ENCODE data around the gene LMX1A. TPM values are rescaled to one million over a fixed set of nuclear protein-coding genes. Genes with fewer than 3 reads are reported as not detected.

The LMX1A gene
- total RNA-seq, 2 donors from 2014 or later: 0.28 TPM; not detected in 1

- no peaks in the 10 kb centered on the region for H3K36me3 ChIP-seq
- H3K27ac ChIP-seq: no peak overlapping the region
- 75% methylated on average over 3 of the region's 3 CpGs for WGBS
- H3K4me3 ChIP-seq: no peak overlapping the region
- H3K27me3 ChIP-seq (replicated peaks; ENCODE audit: insufficient read depth): no peaks in the 10 kb centered on the region
- H3K4me1 ChIP-seq (replicated peaks): no peaks in the 10 kb centered on the region
- intact Hi-C loops (cut with DNase I): no loop called here
- no peak for TF ChIP-seq POLR2A (IDR thresholded peaks at IDR 0.05)
- no peak for TF ChIP-seq CTCF (IDR thresholded peaks at IDR 0.05)
- no peak for TF ChIP-seq POLR2AphosphoS5 (IDR thresholded peaks at IDR 0.05)
- no peak for DNase-seq (ENCODE audit: low spot score)
- H3K9me3 ChIP-seq: no peaks in the 10 kb centered on the region
Observed at GRCh38 chr1:165265196-165265838, 91.2 kb downstream of the LMX1A start.

DNA sequence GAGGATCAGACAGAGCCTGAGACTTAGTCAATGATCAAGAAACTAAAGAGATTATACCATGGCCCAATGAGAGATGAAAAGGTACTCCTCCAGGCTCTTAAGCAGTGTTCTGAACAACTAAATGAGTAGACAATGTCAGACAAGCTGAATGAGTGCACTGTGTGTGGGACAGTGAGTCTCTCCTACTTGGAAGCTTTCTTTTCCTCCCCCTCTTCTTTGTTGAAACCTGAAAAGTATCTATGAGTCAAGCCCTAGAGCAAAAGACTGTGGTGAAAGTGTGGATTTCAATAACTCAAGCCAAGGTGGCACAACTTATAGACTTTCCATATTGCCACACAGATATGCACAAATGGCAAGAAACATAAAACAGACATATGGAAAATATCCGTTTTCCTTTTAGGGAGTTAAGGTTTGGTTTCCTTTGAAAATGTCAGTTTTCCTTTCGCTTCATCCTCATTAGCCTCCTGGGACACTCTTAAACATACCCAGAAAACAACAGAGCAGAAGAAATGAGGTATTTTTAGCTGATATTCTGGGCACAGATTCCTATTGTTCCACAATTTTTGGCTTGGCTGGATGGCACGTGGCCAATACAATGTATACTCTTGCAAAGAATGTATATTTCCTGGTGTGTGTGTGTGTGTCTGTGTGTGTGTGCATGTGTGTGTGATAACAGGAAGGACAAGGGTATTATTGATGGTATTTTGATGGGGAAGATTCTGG lies 96.6 kb downstream of the LMX1A start:
- H3K36me3 ChIP-seq: no peaks in the 10 kb centered on the region
- no peaks in the 10 kb centered on the region for H3K4me1 ChIP-seq (replicated peaks)
- no peaks in the 10 kb centered on the region for H3K27me3 ChIP-seq (replicated peaks; ENCODE audit: insufficient read depth)
- no peak overlapping the region for H3K27ac ChIP-seq
- H3K4me3 ChIP-seq: no peak overlapping the region
- no peak for DNase-seq (ENCODE audit: low spot score)
- no peaks in the 10 kb centered on the region for H3K9me3 ChIP-seq
- no peak for TF ChIP-seq CTCF (IDR thresholded peaks at IDR 0.05)
- no peak for TF ChIP-seq POLR2AphosphoS5 (IDR thresholded peaks at IDR 0.05)
- no peak for TF ChIP-seq POLR2A (IDR thresholded peaks at IDR 0.05)
- intact Hi-C loops (cut with DNase I): no loop called here
- 42% methylated on average over 3 of the region's 3 CpGs for WGBS

DNA sequence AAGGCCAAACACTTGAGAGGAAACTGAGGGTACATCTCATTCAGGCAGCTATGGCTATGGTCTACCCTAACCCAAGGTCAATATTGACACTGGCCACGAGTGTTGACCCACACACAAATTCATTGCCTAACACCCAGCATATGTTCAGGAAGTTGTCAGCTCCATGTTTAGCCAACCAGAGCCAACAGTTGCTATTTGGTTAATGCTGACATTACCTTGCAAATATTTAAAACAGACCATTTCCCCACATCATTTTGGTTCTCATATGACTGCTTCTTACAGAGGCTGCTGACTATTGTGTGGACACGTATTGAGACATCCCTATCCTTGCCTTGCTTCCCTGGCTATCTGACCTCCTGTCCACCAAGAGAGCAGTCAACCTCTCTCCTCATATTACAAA lies 97.3 kb downstream of the LMX1A start:
- 57% methylated on average over 2 of the region's 2 CpGs for WGBS
- intact Hi-C loops (cut with DNase I): no loop called here

GRCh38 chr1:165257969-165258459 lies 98.5 kb downstream of the LMX1A start:
- intact Hi-C loops (cut with DNase I): no loop called here
- WGBS: 35% methylated on average over 3 of the region's 3 CpGs

More for the DNA sequence above, 97.3 kb downstream of the LMX1A start:
- H3K9me3 ChIP-seq: no peaks in the 10 kb centered on the region
- no peaks in the 10 kb centered on the region for H3K4me1 ChIP-seq (replicated peaks)
- no peak for DNase-seq (ENCODE audit: low spot score)
- H3K4me3 ChIP-seq: no peak overlapping the region
- H3K27ac ChIP-seq: no peak overlapping the region
- TF ChIP-seq POLR2A (IDR thresholded peaks at IDR 0.05) (no peak), POLR2AphosphoS5 (IDR thresholded peaks at IDR 0.05) (no peak)
- no peaks in the 10 kb centered on the region for H3K27me3 ChIP-seq (replicated peaks; ENCODE audit: insufficient read depth)
- no peaks in the 10 kb centered on the region for H3K36me3 ChIP-seq

More at GRCh38 chr1:165257969-165258459, 98.5 kb downstream of the LMX1A start:
- H3K27ac ChIP-seq: no peak overlapping the region
- peak; percentile 68 for DNase-seq (ENCODE audit: low spot score)
- H3K36me3 ChIP-seq: no peaks in the 10 kb centered on the region
- TF ChIP-seq CTCF (IDR thresholded peaks at IDR 0.05) (peak; percentile 50 to 83 (median 76)), POLR2AphosphoS5 (IDR thresholded peaks at IDR 0.05) (peak; percentile 42), POLR2A (IDR thresholded peaks at IDR 0.05) (no peak)
- H3K27me3 ChIP-seq (replicated peaks; ENCODE audit: insufficient read depth): no peaks in the 10 kb centered on the region
- H3K4me3 ChIP-seq: no peak overlapping the region
- no peaks in the 10 kb centered on the region for H3K9me3 ChIP-seq
- H3K4me1 ChIP-seq (replicated peaks): no peaks in the 10 kb centered on the region

Measured in prostate gland (tissue), 2 donors.